Testis (tissue), 2 donors: ENCODE measurements around the gene DPEP2.

ENCODE experiments used
- CTCF ChIP-seq, 3 experiments: fragments of 450-650 bp in 2 of 3; fragments of 200-600 bp in 1 of 3; sonication (generic) in 1 of 3; IDR thresholded peaks; one replicate each; pipeline ENCODE4 v1.5.1; 2016 to 2019; ENCODE audit warnings: antibody characterized with exemption in 3 of 3, mild to moderate bottlenecking in 2 of 3, moderate library complexity in 1 of 3
- POLR2A ChIP-seq: fragments of 450-650 bp; IDR thresholded peaks from one replicate; pipeline ENCODE4 v1.6.1; 2017; ENCODE audit warnings: antibody characterized with exemption, mild to moderate bottlenecking, moderate library complexity

- TF ChIP-seq CTCF (IDR thresholded peaks at IDR 0.05) (no peak), POLR2A (no peak)
Observed at GRCh38 chr16:67975321-67976105, 23.8 kb downstream of the DPEP2 start.
